HG02571 (cell line): ENCODE results near the gene PPP2R2C.

Experiments
- ATAC-seq: cut with Tn5 transposase; IDR thresholded peaks from one replicate; pipeline ENCODE4 v1.9.1; 2021; ENCODE audit warnings: mild to moderate bottlenecking, moderate library complexity; ENCODE audit not compliant: unreplicated experiment

PPP2R2C gene

GRCh38 chr4:6348408-6348807 lies 124.0 kb downstream of the PPP2R2C start:
- ATAC-seq = no peak

- no peak for ATAC-seq
Observed at GRCh38 chr4:6347511-6348045, 124.8 kb downstream of the PPP2R2C start.

- ATAC-seq = no peak
Observed at GRCh38 chr4:6346373-6347110, 125.9 kb downstream of the PPP2R2C start.

- ATAC-seq = no peak
Observed at GRCh38 chr4:6345866-6346265, 126.5 kb downstream of the PPP2R2C start.

GRCh38 chr4:6345096-6345830 lies 127.2 kb downstream of the PPP2R2C start:
- ATAC-seq = no peak

- no peak for ATAC-seq
Observed at GRCh38 chr4:6343939-6344408, 128.4 kb downstream of the PPP2R2C start.

- ATAC-seq = no peak
Observed at GRCh38 chr4:6342530-6343293, 129.7 kb downstream of the PPP2R2C start.

- no peak for ATAC-seq
Observed at GRCh38 chr4:6341696-6342095, 130.7 kb downstream of the PPP2R2C start.

GRCh38 chr4:6340446-6341015 lies 131.9 kb downstream of the PPP2R2C start:
- no peak for ATAC-seq

- no peak for ATAC-seq
Observed at GRCh38 chr4:6339818-6340445, 132.5 kb downstream of the PPP2R2C start.

GRCh38 chr4:6338951-6339817 lies 133.2 kb downstream of the PPP2R2C start:
- ATAC-seq = no peak

GRCh38 chr4:6338175-6338950 lies 134.1 kb downstream of the PPP2R2C start:
- ATAC-seq = no peak

- ATAC-seq = no peak
Observed at GRCh38 chr4:6337331-6337935, 135.0 kb downstream of the PPP2R2C start.

GRCh38 chr4:6336166-6336565 lies 136.2 kb downstream of the PPP2R2C start:
- no peak for ATAC-seq

- no peak for ATAC-seq
Observed at GRCh38 chr4:6335040-6335590, 137.3 kb downstream of the PPP2R2C start.

GRCh38 chr4:6334203-6334887 lies 138.1 kb downstream of the PPP2R2C start:
- no peak for ATAC-seq
